Thyroid gland (tissue), 4 donors: Measurements from ENCODE around the gene LEO1.

Experiments used
- CTCF ChIP-seq, 6 experiments: fragments of 200-600 bp in 3 of 6; fragments of 450-650 bp in 3 of 6; sonication (generic) in 3 of 6; IDR thresholded peaks; one replicate each; pipeline ENCODE4 v1.5.1; 2016 to 2019; ENCODE audit warnings: antibody characterized with exemption in 6 of 6, mild to moderate bottlenecking in 2 of 6, inconsistent platforms in 1 of 6, moderate library complexity in 1 of 6
- POLR2A ChIP-seq, 2 donors: fragments of 450-650 bp; IDR thresholded peaks; one replicate each; pipeline ENCODE4 v1.6.1; 2017; ENCODE audit warnings: antibody characterized with exemption in 2 of 2, mild to moderate bottlenecking in 2 of 2, moderate library complexity in 1 of 2

GRCh38 chr15:51947124-51947523 lies 24.5 kb downstream of the LEO1 start:
- TF ChIP-seq CTCF (IDR thresholded peaks at IDR 0.05), result no peak
- no peak for TF ChIP-seq POLR2A (IDR thresholded peaks at IDR 0.05)
